ENCODE measurements around the gene NYAP2.

NYAP2 gene

GRCh38 chr2:225612636-225613035, 213.1 kb downstream of the NYAP2 start:
- no peak for TF ChIP-seq CTCF (IDR thresholded peaks at IDR 0.05; ENCODE audit: low read length)
- no peak for TF ChIP-seq EZH2 (IDR thresholded peaks at IDR 0.05; ENCODE audit: borderline replicate concordance, low read length)
- Histone ChIP-seq H3K9me3 (ENCODE audit: low read length) (no peaks in the 10 kb centered on the region), H3K9ac (ENCODE audit: low read length) (no peak overlapping the region), H3K4me3 (ENCODE audit: low read depth, low read length, poor library complexity, severe bottlenecking) (no peak overlapping the region), H3K4me2 (ENCODE audit: low read length) (no peak overlapping the region), H3K4me1 (ENCODE audit: insufficient read depth, low read length, severe bottlenecking) (no peaks in the 10 kb centered on the region), H3F3A (ENCODE audit: insufficient read depth, low read length) (no peaks in the 10 kb centered on the region), H3K27ac (ENCODE audit: low read depth, low read length, poor library complexity, severe bottlenecking) (no peak overlapping the region), H4K20me1 (ENCODE audit: insufficient read depth, low read length) (no peaks in the 10 kb centered on the region), H3K9me2 (ENCODE audit: low read depth, low read length) (no peaks in the 10 kb centered on the region), H3K27me3 (ENCODE audit: insufficient read depth, low read length) (no peaks in the 10 kb centered on the region), H3K79me2 (ENCODE audit: insufficient read depth, low read length) (no peaks in the 10 kb centered on the region), H2AFZ (ENCODE audit: low read length) (no peak overlapping the region), H3K36me3 (ENCODE audit: insufficient read depth, low read length) (no peaks in the 10 kb centered on the region)

- Histone ChIP-seq H3K4me3 (ENCODE audit: low read depth, low read length, poor library complexity, severe bottlenecking) (no peak overlapping the region), H3K4me2 (ENCODE audit: low read length) (no peak overlapping the region), H3F3A (ENCODE audit: insufficient read depth, low read length) (no peaks in the 10 kb centered on the region), H3K79me2 (ENCODE audit: insufficient read depth, low read length) (no peaks in the 10 kb centered on the region), H3K9me2 (ENCODE audit: low read depth, low read length) (no peaks in the 10 kb centered on the region), H3K4me1 (ENCODE audit: insufficient read depth, low read length, severe bottlenecking) (no peaks in the 10 kb centered on the region), H3K27ac (ENCODE audit: low read depth, low read length, poor library complexity, severe bottlenecking) (no peak overlapping the region), H3K9ac (ENCODE audit: low read length) (no peak overlapping the region), H3K27me3 (ENCODE audit: insufficient read depth, low read length) (no peaks in the 10 kb centered on the region), H4K20me1 (ENCODE audit: insufficient read depth, low read length) (no peaks in the 10 kb centered on the region), H3K9me3 (ENCODE audit: low read length) (no peaks in the 10 kb centered on the region), H3K36me3 (ENCODE audit: insufficient read depth, low read length) (no peaks in the 10 kb centered on the region), H2AFZ (ENCODE audit: low read length) (no peak overlapping the region)
- no peak for TF ChIP-seq EZH2 (IDR thresholded peaks at IDR 0.05; ENCODE audit: borderline replicate concordance, low read length)
- TF ChIP-seq CTCF (IDR thresholded peaks at IDR 0.05; ENCODE audit: low read length): no peak
These were observed 215.4 kb downstream of the NYAP2 start for GRCh38 chr2:225614915-225615314.

GRCh38 chr2:225615514-225615913, 216.0 kb downstream of the NYAP2 start:
- Histone ChIP-seq H3K9me2 (ENCODE audit: low read depth, low read length) (no peaks in the 10 kb centered on the region), H3K79me2 (ENCODE audit: insufficient read depth, low read length) (no peaks in the 10 kb centered on the region), H3F3A (ENCODE audit: insufficient read depth, low read length) (no peaks in the 10 kb centered on the region), H3K27me3 (ENCODE audit: insufficient read depth, low read length) (no peaks in the 10 kb centered on the region), H3K4me1 (ENCODE audit: insufficient read depth, low read length, severe bottlenecking) (no peaks in the 10 kb centered on the region), H3K9ac (ENCODE audit: low read length) (no peak overlapping the region), H3K4me3 (ENCODE audit: low read depth, low read length, poor library complexity, severe bottlenecking) (no peak overlapping the region), H3K9me3 (ENCODE audit: low read length) (no peaks in the 10 kb centered on the region), H3K27ac (ENCODE audit: low read depth, low read length, poor library complexity, severe bottlenecking) (no peak overlapping the region), H2AFZ (ENCODE audit: low read length) (no peak overlapping the region), H3K4me2 (ENCODE audit: low read length) (no peak overlapping the region), H3K36me3 (ENCODE audit: insufficient read depth, low read length) (no peaks in the 10 kb centered on the region), H4K20me1 (ENCODE audit: insufficient read depth, low read length) (no peaks in the 10 kb centered on the region)
- TF ChIP-seq CTCF (IDR thresholded peaks at IDR 0.05; ENCODE audit: low read length) (no peak), EZH2 (IDR thresholded peaks at IDR 0.05; ENCODE audit: borderline replicate concordance, low read length) (no peak)
